ENCODE measurements around the gene LCORL.

GRCh38 chr4:17924189-17924588 lies 97.4 kb downstream of the LCORL start:
- TF ChIP-seq, protein P1, sequence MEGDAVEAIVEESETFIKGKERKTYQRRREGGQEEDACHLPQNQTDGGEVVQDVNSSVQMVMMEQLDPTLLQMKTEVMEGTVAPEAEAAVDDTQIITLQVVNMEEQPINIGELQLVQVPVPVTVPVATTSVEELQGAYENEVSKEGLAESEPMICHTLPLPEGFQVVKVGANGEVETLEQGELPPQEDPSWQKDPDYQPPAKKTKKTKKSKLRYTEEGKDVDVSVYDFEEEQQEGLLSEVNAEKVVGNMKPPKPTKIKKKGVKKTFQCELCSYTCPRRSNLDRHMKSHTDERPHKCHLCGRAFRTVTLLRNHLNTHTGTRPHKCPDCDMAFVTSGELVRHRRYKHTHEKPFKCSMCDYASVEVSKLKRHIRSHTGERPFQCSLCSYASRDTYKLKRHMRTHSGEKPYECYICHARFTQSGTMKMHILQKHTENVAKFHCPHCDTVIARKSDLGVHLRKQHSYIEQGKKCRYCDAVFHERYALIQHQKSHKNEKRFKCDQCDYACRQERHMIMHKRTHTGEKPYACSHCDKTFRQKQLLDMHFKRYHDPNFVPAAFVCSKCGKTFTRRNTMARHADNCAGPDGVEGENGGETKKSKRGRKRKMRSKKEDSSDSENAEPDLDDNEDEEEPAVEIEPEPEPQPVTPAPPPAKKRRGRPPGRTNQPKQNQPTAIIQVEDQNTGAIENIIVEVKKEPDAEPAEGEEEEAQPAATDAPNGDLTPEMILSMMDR (conservative IDR thresholded peaks at IDR 0.05) = no peak
- no peak for TF ChIP-seq EZH2 (IDR thresholded peaks at IDR 0.05; ENCODE audit: low read depth)

Measured in PC-9 (cell line).